ENCODE results near the gene ARHGAP6. TPM values are rescaled to one million over a fixed set of nuclear protein-coding genes. Genes with fewer than 3 reads are reported as not detected.

ARHGAP6 gene
- total and polyA plus RNA-seq, 7 donors: 1.8 to 20.6 (median 6.4) TPM

DNA sequence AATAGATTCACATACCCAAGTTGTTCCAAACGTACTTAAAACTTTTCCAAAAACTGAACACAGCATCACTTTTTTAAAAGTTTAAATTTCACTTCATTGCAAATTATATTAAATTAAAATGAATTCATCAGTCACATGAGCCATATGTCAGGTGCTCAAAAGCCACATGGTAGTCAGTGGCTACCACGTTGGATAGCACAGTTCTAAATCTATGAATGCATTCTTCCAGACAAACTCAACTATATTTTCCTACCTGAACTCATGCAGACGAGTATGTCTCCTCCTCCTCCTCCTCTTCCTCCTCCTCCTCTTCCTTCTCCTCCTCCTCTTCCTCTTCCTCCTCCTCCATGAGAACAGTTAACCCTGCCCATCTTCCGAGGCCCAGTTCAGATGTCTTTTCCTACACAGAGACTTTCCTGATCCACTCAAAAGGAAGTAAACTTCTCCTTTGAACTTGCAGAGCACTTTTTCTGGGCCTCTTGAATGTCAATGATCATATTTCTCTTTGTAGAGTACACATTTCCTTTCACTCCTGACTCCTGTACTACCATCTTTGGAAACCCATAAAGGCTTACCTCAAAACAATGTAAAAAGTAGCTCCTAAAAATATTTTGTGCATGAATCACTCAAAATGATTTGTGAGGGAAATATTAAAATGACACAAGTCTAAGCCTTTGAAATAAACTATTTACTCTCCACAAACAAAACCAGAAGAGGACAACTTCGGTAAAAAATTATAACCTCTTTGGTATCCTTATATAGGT, 199.9 kb downstream of the ARHGAP6 start:
- no peaks in the 10 kb centered on the region for H3K27me3 ChIP-seq (ENCODE audit: insufficient read depth in 3 of 3, low read length in 2 of 3)
- WGBS, 3 donors: 57 to 83% (median 80%) methylated on average over 5 of the region's 5 CpGs
- DNase-seq (no peak), ATAC-seq (no peak)
- no peak overlapping the region for H3K4me3 ChIP-seq
- no peak overlapping the region for H3K27ac ChIP-seq
- TF ChIP-seq, protein P1, sequence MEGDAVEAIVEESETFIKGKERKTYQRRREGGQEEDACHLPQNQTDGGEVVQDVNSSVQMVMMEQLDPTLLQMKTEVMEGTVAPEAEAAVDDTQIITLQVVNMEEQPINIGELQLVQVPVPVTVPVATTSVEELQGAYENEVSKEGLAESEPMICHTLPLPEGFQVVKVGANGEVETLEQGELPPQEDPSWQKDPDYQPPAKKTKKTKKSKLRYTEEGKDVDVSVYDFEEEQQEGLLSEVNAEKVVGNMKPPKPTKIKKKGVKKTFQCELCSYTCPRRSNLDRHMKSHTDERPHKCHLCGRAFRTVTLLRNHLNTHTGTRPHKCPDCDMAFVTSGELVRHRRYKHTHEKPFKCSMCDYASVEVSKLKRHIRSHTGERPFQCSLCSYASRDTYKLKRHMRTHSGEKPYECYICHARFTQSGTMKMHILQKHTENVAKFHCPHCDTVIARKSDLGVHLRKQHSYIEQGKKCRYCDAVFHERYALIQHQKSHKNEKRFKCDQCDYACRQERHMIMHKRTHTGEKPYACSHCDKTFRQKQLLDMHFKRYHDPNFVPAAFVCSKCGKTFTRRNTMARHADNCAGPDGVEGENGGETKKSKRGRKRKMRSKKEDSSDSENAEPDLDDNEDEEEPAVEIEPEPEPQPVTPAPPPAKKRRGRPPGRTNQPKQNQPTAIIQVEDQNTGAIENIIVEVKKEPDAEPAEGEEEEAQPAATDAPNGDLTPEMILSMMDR (IDR thresholded peaks at IDR 0.05): no peak
- no peaks in the 10 kb centered on the region for H3K36me3 ChIP-seq (ENCODE audit: insufficient read depth in 1 of 2, low read depth in 1 of 2)
- intact Hi-C loops (cut with DNase I): no loop called here
- H3K9me3 ChIP-seq: no peaks in the 10 kb centered on the region
- H3K4me1 ChIP-seq: no peaks in the 10 kb centered on the region

GRCh38 chrX:11464836-11465463, 200.8 kb downstream of the ARHGAP6 start:
- Histone ChIP-seq H3K27me3 (ENCODE audit: insufficient read depth in 3 of 3, low read length in 2 of 3) (no peaks in the 10 kb centered on the region), H3K36me3 (ENCODE audit: insufficient read depth in 1 of 2, low read depth in 1 of 2) (no peaks in the 10 kb centered on the region), H3K27ac (no peak overlapping the region), H3K4me1 (no peaks in the 10 kb centered on the region), H3K9me3 (no peaks in the 10 kb centered on the region), H3K4me3 (no peak overlapping the region)
- intact Hi-C loops (cut with DNase I): no loop called here
- 80 to 91% (median 89%) methylated on average over 8 of the region's 8 CpGs for WGBS, 3 donors
- TF ChIP-seq, protein P1 (IDR thresholded peaks at IDR 0.05): no peak
- ATAC-seq (no peak), DNase-seq (no peak)

DNA sequence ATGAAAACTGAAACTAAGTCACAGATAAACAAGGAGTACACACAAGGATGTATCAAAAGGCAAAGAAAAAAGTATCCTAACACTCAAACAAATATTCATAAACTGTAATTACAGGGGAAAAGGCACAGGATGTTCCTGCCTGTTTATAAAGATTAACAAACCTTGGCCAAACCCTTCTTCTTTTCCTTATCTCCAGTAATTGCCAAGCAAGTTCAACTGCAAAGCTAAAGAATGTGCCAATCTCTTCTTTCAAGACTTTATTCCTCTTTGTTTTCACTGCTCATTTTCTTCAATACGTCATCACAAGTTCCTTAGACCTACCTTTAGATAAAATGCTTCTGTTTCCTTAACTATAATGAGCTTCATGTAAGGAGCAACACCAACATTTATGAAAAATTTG, 201.3 kb downstream of the ARHGAP6 start:
- no peaks in the 10 kb centered on the region for H3K36me3 ChIP-seq (ENCODE audit: insufficient read depth in 1 of 2, low read depth in 1 of 2)
- no peak overlapping the region for H3K27ac ChIP-seq
- no peak overlapping the region for H3K4me3 ChIP-seq
- DNase-seq: no peak
- intact Hi-C loops (cut with DNase I): no loop called here
- H3K27me3 ChIP-seq (ENCODE audit: insufficient read depth in 3 of 3, low read length in 2 of 3): no peaks in the 10 kb centered on the region
- 65 to 94% (median 72%) methylated on average over 1 of the region's 1 CpG for WGBS, 3 donors
- no peaks in the 10 kb centered on the region for H3K4me1 ChIP-seq
- TF ChIP-seq, protein P1 (IDR thresholded peaks at IDR 0.05): no peak
- no peak for ATAC-seq
- H3K9me3 ChIP-seq: no peaks in the 10 kb centered on the region

GRCh38 chrX:11462648-11463047, 203.1 kb downstream of the ARHGAP6 start:
- ATAC-seq: no peak
- intact Hi-C loops (cut with DNase I): no loop called here
- H3K27me3 ChIP-seq (ENCODE audit: insufficient read depth in 3 of 3, low read length in 2 of 3): no peaks in the 10 kb centered on the region

More at GRCh38 chrX:11462648-11463047, 203.1 kb downstream of the ARHGAP6 start:
- no peak overlapping the region for H3K4me3 ChIP-seq
- no peak overlapping the region for H3K27ac ChIP-seq
- TF ChIP-seq, protein P1 (IDR thresholded peaks at IDR 0.05): no peak
- H3K36me3 ChIP-seq (ENCODE audit: insufficient read depth in 1 of 2, low read depth in 1 of 2): no peaks in the 10 kb centered on the region
- no peaks in the 10 kb centered on the region for H3K4me1 ChIP-seq
- DNase-seq: no peak
- no peaks in the 10 kb centered on the region for H3K9me3 ChIP-seq
- 44 to 72% (median 65%) methylated on average over 2 of the region's 2 CpGs for WGBS, 3 donors
